Colonic mucosa (tissue), 4 donors: Measurements from ENCODE around the gene BIK. TPM values are rescaled to one million over a fixed set of nuclear protein-coding genes. Genes with fewer than 3 reads are reported as not detected.

ENCODE experiments used
- DNase-seq: peaks from one replicate; pipeline ENCODE4 v3.0.0-alpha.2; 2020
- H3K27ac ChIP-seq: fragments of 200-600 bp; one replicate; pipeline ENCODE4 v1.8.0; 2021
- H3K27me3 ChIP-seq: fragments of 200-600 bp; one replicate; pipeline ENCODE4 v1.8.0; 2021
- H3K36me3 ChIP-seq: fragments of 200-600 bp; one replicate; pipeline ENCODE4 v1.8.0; 2021
- H3K4me1 ChIP-seq: fragments of 200-600 bp; one replicate; pipeline ENCODE4 v1.8.0; 2021; ENCODE audit warnings: mild to moderate bottlenecking
- H3K4me3 ChIP-seq: fragments of 200-600 bp; one replicate; pipeline ENCODE4 v1.8.0; 2021
- H3K9ac ChIP-seq, 2 donors: one replicate each; pipeline ENCODE4 v1.7.0; 2013; ENCODE audit warnings: control low read depth in 2 of 2, low read depth in 2 of 2, low read length in 2 of 2
- H3K9me3 ChIP-seq: fragments of 200-600 bp; one replicate; pipeline ENCODE4 v1.8.0; 2021
- CTCF ChIP-seq: fragments of 200-600 bp; IDR thresholded peaks from one replicate; pipeline ENCODE4 v1.8.0; 2022; ENCODE audit warnings: antibody characterized with exemption, mild to moderate bottlenecking
- intact Hi-C: fragments of 100-400 bp; cut with DNase I; formaldehyde crosslinking; loops from one replicate; pipeline ENCODE4 v1.14.1; 2022
- total RNA-seq, 2 donors: library from RNA; stranded (reverse); fragmentation: NEBNext Ultra II Directional in 1 of 2; extraction: Animal tissue kit (Norgen Biotek cat#: 25700) in 1 of 2; gene quantifications; one replicate each; pipeline ENCODE4 v1.2.1, GENCODE V29; 2021
- donor health status: healthy.
- donor health status: DM: no; HTN: no; CAD: no.
- donor health status: DM: no; HTN: no; CAD: no.

BIK gene
- total RNA-seq, 2 donors from 2014 or later: 29.5 to 31.4 TPM

- TF ChIP-seq CTCF: no peak
- intact Hi-C loops: no loop called here
- Histone ChIP-seq H3K4me1 (peaks cover 5% of the 10 kb centered on the region), H3K36me3 (no peaks in the 10 kb centered on the region), H3K9me3 (no peaks in the 10 kb centered on the region), H3K4me3 (peak overlapping the region; percentile 83), H3K27me3 (no peaks in the 10 kb centered on the region), H3K9ac (peak overlapping the region; percentile 62 to 76), H3K27ac (peak overlapping the region; percentile 93)
- no peak for DNase-seq
Measured at GRCh38 chr22:43150731-43151206, 40.2 kb downstream of the BIK start.

GRCh38 chr22:43151251-43152002 is 40.9 kb downstream of the BIK start, which contains the start of gene TSPO:
TSS of gene TSPO (plus strand) at chr22:43151559. CDS start at chr22:43159239, 7,680 bp downstream.
- Histone ChIP-seq H3K27ac (peak within 1 kb of the TSS; percentile 93), H3K9me3 (no peaks in the 10 kb centered on the region), H3K27me3 (no peaks in the 10 kb centered on the region), H3K4me1 (peaks cover 5% of the 10 kb centered on the region), H3K4me3 (peak within 1 kb of the TSS; percentile 83), H3K9ac (peak within 1 kb of the TSS; percentile 97), H3K36me3 (no peaks in the 10 kb centered on the region)
- intact Hi-C loops: no loop called here
- DNase-seq: peak; percentile 86
- no peak for TF ChIP-seq CTCF

GRCh38 chr22:43152003-43152356 is 41.4 kb downstream of the BIK start:
- DNase-seq: no peak
- H3K9me3 ChIP-seq: no peaks in the 10 kb centered on the region
- no peaks in the 10 kb centered on the region for H3K27me3 ChIP-seq
- peaks cover 5% of the 10 kb centered on the region for H3K4me1 ChIP-seq
- peak overlapping the region; percentile 93 for H3K27ac ChIP-seq
- peak overlapping the region; percentile 97 for H3K9ac ChIP-seq
- intact Hi-C loops: no loop called here
- TF ChIP-seq CTCF: no peak
- H3K36me3 ChIP-seq: no peaks in the 10 kb centered on the region
- H3K4me3 ChIP-seq: peak overlapping the region; percentile 83

GRCh38 chr22:43152357-43153071 is 42.0 kb downstream of the BIK start:
- peak; percentile 88 for DNase-seq
- Histone ChIP-seq H3K27ac (peak overlapping the region; percentile 93), H3K36me3 (no peaks in the 10 kb centered on the region), H3K9me3 (no peaks in the 10 kb centered on the region), H3K4me1 (peaks cover 5% of the 10 kb centered on the region), H3K27me3 (no peaks in the 10 kb centered on the region), H3K9ac (peak overlapping the region; percentile 97), H3K4me3 (peak overlapping the region; percentile 83)
- intact Hi-C loops: no loop called here
- TF ChIP-seq CTCF: no peak

- H3K27ac ChIP-seq: no peak overlapping the region
- H3K4me1 ChIP-seq: peaks cover 9% of the 10 kb centered on the region
- TF ChIP-seq CTCF: no peak
- H3K9me3 ChIP-seq: no peaks in the 10 kb centered on the region
- no peak overlapping the region for H3K9ac ChIP-seq
- intact Hi-C loops: no loop called here
- no peak for DNase-seq
- H3K36me3 ChIP-seq: no peaks in the 10 kb centered on the region
- no peaks in the 10 kb centered on the region for H3K27me3 ChIP-seq
- H3K4me3 ChIP-seq: no peak overlapping the region
Measured at GRCh38 chr22:43153899-43154298, 43.3 kb downstream of the BIK start.
